ENCODE data around the gene BEX3.
"Not testable (repeated sequence)": the region's sequence is repeated elsewhere in the genome, so short reads cannot be mapped to it uniquely, and the experiment has no call there.

BEX3 gene

GRCh38 chrX:103376118-103376978 is at the start of gene BEX3:
Gene BEX3, plus strand, starts transcription at chrX:103376538. Its CDS starts 984 bp downstream, at chrX:103377522.
- DNase-seq = peak; percentile 72

GRCh38 chrX:103329991-103330390 is 46.3 kb upstream of the BEX3 start, which contains the start of gene TCEAL7:
Gene TCEAL7, plus strand, starts transcription at chrX:103330239. Its CDS starts 1,165 bp downstream, at chrX:103331404.
- DNase-seq = peak; percentile 45

- DNase-seq = peak; percentile 25
Measured at GRCh38 chrX:103330681-103331288, 45.6 kb upstream of the BEX3 start.

GRCh38 chrX:103338663-103339062 is 37.7 kb upstream of the BEX3 start:
- no peak for DNase-seq

GRCh38 chrX:103343105-103343504 is 33.2 kb upstream of the BEX3 start:
- DNase-seq = peak; percentile 24

- DNase-seq = no peak
Measured at GRCh38 chrX:103344606-103345005, 31.7 kb upstream of the BEX3 start.

- no peak for DNase-seq
Measured at GRCh38 chrX:103347682-103348397, 28.5 kb upstream of the BEX3 start.

- DNase-seq = peak; percentile 82
Measured at GRCh38 chrX:103356130-103356798, 20.1 kb upstream of the BEX3 start, which contains the start of gene TCEAL9. Gene TCEAL9, plus strand, starts transcription at chrX:103356506. Its CDS starts 1,179 bp downstream, at chrX:103357685.

- no peak for DNase-seq
Measured at GRCh38 chrX:103356858-103357257, 19.5 kb upstream of the BEX3 start.

GRCh38 chrX:103357871-103358270 is 18.5 kb upstream of the BEX3 start:
- no peak for DNase-seq

GRCh38 chrX:103359605-103360004 is 16.7 kb upstream of the BEX3 start:
- DNase-seq = not testable (repeated sequence)

- no peak for DNase-seq
Measured at GRCh38 chrX:103360092-103360491, 16.2 kb upstream of the BEX3 start.

- no peak for DNase-seq
Measured at GRCh38 chrX:103360916-103361315, 15.4 kb upstream of the BEX3 start.

- DNase-seq = no peak
Measured at GRCh38 chrX:103361798-103362197, 14.5 kb upstream of the BEX3 start.

GRCh38 chrX:103362474-103362873 is 13.9 kb upstream of the BEX3 start:
- peak; percentile 29 for DNase-seq

GRCh38 chrX:103363046-103363445 is 13.3 kb upstream of the BEX3 start:
- DNase-seq = no peak

- DNase-seq = no peak
Measured at GRCh38 chrX:103367502-103367901, 8.8 kb upstream of the BEX3 start.

GRCh38 chrX:103369479-103369878 is 6.9 kb upstream of the BEX3 start:
- DNase-seq = no peak

- DNase-seq = no peak
Measured at GRCh38 chrX:103372886-103373285, 3.5 kb upstream of the BEX3 start.

GRCh38 chrX:103373581-103373980 is 2.8 kb upstream of the BEX3 start:
- DNase-seq = no peak

- DNase-seq = peak; percentile 59
Measured at GRCh38 chrX:103376979-103377324, 614 bp downstream of the BEX3 start.

- DNase-seq = no peak
Measured at GRCh38 chrX:103378990-103379389, 2.7 kb downstream of the BEX3 start.

- no peak for DNase-seq
Measured at GRCh38 chrX:103382877-103383276, 6.5 kb downstream of the BEX3 start.
